Measurements from ENCODE around the gene ALG1. TPM values are rescaled to one million over a fixed set of nuclear protein-coding genes. Genes with fewer than 3 reads are reported as not detected.

ALG1 gene
- total and polyA plus RNA-seq, 7 donors = 2.4 to 35.0 (median 13.2) TPM

DNA sequence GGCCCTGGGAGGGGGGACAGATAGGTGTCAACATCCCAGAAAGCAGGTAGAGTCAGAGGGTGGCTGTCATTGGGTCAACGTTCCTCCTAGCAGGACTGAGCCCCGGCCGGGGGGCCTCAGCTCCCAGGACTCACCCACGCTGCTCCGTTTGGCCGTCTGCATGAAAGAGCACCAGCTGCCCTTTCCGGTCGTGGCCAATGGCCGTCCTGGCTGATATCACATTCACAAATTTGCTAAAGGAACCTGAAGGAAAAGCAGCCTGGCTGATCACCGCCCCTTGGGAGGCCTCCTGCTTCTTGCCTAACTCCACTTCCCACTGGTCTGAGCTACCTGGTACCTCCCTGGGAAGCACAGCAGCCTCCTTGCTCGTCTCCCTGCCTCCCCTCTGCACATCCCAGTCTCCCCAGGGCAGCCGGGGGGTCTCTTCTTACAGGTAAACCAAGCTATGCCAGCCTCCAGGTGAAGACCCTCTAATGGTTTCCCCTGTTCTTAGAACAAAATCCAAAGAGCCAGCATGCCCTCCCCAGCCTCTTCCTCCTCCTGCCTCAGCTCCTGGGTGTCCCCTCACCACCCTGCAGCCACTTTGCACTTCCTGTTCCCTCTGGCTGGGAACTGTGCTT, 41.3 kb upstream of the ALG1 start:
- Histone ChIP-seq H3K27me3 (no peaks in the 10 kb centered on the region), H3K4me3 (no peak overlapping the region), H3K36me3 (peaks cover 0 to 26% (median 3%) of the 10 kb centered on the region in 4 donors), H3K9me3 (no peaks in the 10 kb centered on the region), H3K4me1 (peaks cover 0 to 21% (median 16%) of the 10 kb centered on the region in 4 donors), H3K27ac (no peak overlapping the region)
- no peak for DNase-seq
- WGBS, 2 donors = 87 to 89% methylated on average over 12 of the region's 12 CpGs
- TF ChIP-seq POLR2AphosphoS5 (IDR thresholded peaks at IDR 0.05) (no peak), POLR2A (IDR thresholded peaks at IDR 0.05) (no peak), EP300 (IDR thresholded peaks at IDR 0.05) (no peak)
- TF ChIP-seq, protein P1, sequence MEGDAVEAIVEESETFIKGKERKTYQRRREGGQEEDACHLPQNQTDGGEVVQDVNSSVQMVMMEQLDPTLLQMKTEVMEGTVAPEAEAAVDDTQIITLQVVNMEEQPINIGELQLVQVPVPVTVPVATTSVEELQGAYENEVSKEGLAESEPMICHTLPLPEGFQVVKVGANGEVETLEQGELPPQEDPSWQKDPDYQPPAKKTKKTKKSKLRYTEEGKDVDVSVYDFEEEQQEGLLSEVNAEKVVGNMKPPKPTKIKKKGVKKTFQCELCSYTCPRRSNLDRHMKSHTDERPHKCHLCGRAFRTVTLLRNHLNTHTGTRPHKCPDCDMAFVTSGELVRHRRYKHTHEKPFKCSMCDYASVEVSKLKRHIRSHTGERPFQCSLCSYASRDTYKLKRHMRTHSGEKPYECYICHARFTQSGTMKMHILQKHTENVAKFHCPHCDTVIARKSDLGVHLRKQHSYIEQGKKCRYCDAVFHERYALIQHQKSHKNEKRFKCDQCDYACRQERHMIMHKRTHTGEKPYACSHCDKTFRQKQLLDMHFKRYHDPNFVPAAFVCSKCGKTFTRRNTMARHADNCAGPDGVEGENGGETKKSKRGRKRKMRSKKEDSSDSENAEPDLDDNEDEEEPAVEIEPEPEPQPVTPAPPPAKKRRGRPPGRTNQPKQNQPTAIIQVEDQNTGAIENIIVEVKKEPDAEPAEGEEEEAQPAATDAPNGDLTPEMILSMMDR (IDR thresholded peaks at IDR 0.05) = no peak
- intact Hi-C loops (cut with DNase I) = loop anchor here (5.0 kb wide), 2 partner anchors 42 to 183 kb away; partner anchors contain the start of genes ALG1, GLYR1 and UBN1

DNA sequence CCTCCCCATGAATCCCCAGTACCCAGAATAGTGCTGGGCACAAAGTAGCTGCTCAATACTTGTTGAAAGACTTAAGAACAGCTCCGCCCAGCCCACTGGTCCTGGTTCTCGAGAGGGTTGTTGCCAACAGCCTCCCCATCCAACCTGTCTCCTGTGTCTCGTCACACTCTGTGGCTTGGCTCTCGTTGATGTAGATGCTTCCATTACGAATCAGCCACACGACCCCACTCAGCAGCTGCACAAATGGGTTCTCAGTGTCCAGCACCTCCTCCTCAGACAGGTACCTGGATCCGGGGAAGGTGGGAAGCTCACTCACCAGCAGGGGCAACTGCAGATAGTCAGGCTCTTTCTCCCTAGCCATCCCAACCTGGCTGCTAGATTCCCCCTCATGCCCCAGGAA, 40.0 kb upstream of the ALG1 start:
- intact Hi-C loops (cut with DNase I) = loop anchor here (5.0 kb wide), 2 partner anchors 41 to 184 kb away; partner anchors contain the start of genes ALG1, GLYR1 and UBN1
- DNase-seq = no peak
- 88% methylated on average over 7 of the region's 7 CpGs for WGBS, 2 donors
- H3K27me3 ChIP-seq = no peaks in the 10 kb centered on the region
- peaks cover 0 to 26% (median 3%) of the 10 kb centered on the region in 4 donors for H3K36me3 ChIP-seq
- H3K27ac ChIP-seq = no peak overlapping the region
- H3K4me1 ChIP-seq = peaks cover 0 to 21% (median 16%) of the 10 kb centered on the region in 4 donors
- H3K9me3 ChIP-seq = no peaks in the 10 kb centered on the region
- TF ChIP-seq POLR2A (IDR thresholded peaks at IDR 0.05) = no peak
- no peak for TF ChIP-seq EP300 (IDR thresholded peaks at IDR 0.05)
- no peak for TF ChIP-seq POLR2AphosphoS5 (IDR thresholded peaks at IDR 0.05)
- TF ChIP-seq, protein P1 (IDR thresholded peaks at IDR 0.05) = no peak
- H3K4me3 ChIP-seq = no peak overlapping the region

DNA sequence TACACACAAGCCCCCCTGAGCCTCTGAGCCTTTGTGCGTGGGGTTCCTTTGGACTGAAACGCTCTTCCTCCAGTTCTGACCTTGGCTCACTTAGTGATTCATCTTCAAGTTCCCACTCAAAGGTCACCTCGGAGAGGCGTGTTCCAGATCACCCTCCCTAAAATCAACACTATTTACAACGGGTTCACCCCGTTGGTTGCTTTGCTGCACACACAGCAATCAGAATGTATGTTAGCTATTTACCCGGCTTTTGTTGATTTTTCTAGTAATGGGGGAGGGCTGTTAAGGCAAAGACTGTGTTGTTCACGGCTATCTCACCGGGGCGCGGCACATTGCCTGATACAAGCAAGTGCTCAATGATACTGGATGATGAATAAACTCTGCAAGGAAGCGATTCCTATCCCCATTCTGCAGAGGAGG, 38.9 kb upstream of the ALG1 start:
- peak overlapping the region in 1 of 4 donors; percentile 65 for H3K27ac ChIP-seq
- no peak for DNase-seq
- H3K27me3 ChIP-seq = no peaks in the 10 kb centered on the region
- 7 to 41% methylated on average over 12 of the region's 12 CpGs for WGBS, 2 donors
- peaks cover 0 to 21% (median under 1%) of the 10 kb centered on the region in 4 donors for H3K36me3 ChIP-seq
- H3K4me3 ChIP-seq = peak overlapping the region; percentile 79 to 95 (median 81)
- H3K4me1 ChIP-seq = peaks cover 0 to 21% (median 16%) of the 10 kb centered on the region in 4 donors
- TF ChIP-seq POLR2A (IDR thresholded peaks at IDR 0.05) = no peak
- no peak for TF ChIP-seq POLR2AphosphoS5 (IDR thresholded peaks at IDR 0.05)
- TF ChIP-seq, protein P1 (IDR thresholded peaks at IDR 0.05) = no peak
- TF ChIP-seq EP300 (IDR thresholded peaks at IDR 0.05) = no peak
- intact Hi-C loops (cut with DNase I) = loop anchor here (5.0 kb wide), 2 partner anchors 40 to 185 kb away; partner anchors contain the start of genes ALG1, GLYR1 and UBN1
- no peaks in the 10 kb centered on the region for H3K9me3 ChIP-seq

DNA sequence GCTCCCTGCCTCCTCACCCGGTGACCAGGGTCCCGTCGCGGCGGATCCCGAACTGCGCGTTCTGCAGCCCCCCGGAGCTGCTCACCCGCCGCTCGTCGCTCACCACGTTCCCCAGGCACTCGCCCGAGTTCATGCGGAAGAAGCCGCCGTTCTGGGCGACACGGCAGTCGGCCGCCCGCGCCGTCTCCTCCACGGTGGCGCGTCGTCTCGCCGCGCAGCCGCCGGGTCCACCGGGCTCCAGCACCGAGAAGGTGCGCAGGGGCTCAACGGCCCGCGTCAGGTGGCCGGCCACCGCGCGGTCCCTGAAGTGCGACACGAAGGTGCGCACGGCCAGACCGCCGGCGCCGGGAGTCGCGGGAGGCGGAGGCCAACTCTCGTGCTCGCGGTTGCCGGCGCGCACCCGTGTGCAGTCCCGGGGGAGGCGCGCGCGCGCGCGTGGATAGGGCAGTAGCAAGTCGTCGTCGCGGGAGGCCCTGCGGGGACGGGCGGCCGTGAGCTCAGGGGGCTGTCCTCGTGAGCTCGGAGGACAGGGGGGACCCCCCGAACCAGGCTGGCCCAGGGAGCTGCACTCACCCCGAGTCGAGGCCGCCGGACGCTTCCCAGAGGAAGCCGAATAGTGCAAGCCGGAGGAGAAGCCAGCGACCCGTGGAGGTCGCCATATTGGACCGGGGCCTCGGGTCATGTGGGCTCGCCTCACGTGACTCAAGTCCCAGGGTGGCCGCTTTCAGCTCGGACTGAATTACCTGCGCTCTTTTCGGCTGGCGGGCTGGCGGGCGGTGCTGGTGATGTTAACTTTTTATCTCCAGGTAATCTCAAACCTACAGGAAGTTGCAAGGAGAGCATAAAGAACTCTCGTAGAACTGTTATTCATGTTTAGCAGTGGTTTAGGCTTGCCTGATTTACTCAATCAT, 38.1 kb upstream of the ALG1 start, which contains the start of gene NAGPA:
NAGPA (minus strand) TSS at position 680 of the 911 bp plus-strand sequence; CDS start at position 659, 21 bp downstream.
- peak; percentile 95 for DNase-seq
- Histone ChIP-seq H3K27ac (peak within 1 kb of the TSS; percentile 64 to 75 (median 64)), H3K4me3 (peak within 1 kb of the TSS; percentile 79 to 95 (median 81)), H3K4me1 (peaks cover 0 to 21% (median 16%) of the 10 kb centered on the region in 4 donors), H3K36me3 (peaks cover 0 to 15% (median 0%) of the 10 kb centered on the region in 4 donors), H3K27me3 (no peaks in the 10 kb centered on the region), H3K9me3 (no peaks in the 10 kb centered on the region)
- TF ChIP-seq POLR2A (IDR thresholded peaks at IDR 0.05) = peak in 1 of 2 donors; percentile 23
- TF ChIP-seq, protein P1 (IDR thresholded peaks at IDR 0.05) = no peak
- peak; percentile 74 to 84 (median 78) for TF ChIP-seq POLR2AphosphoS5 (IDR thresholded peaks at IDR 0.05)
- TF ChIP-seq EP300 (IDR thresholded peaks at IDR 0.05) = no peak
- intact Hi-C loops (cut with DNase I) = loop anchor here (5.0 kb wide), 2 partner anchors 39 to 186 kb away; partner anchors contain the start of genes ALG1, GLYR1 and UBN1
- WGBS, 2 donors = 0% methylated on average over 104 of the region's 104 CpGs

All from sigmoid colon (tissue), 7 donors.